ENCODE measurements around the gene SLK. TPM values are rescaled to one million over a fixed set of nuclear protein-coding genes. Genes with fewer than 3 reads are reported as not detected.
A peak's percentile ranks its signal among the peaks of the same experiment; 100 is the strongest.

The SLK gene
- polyA plus RNA-seq, 1 of the 3 experiments (the other 2 are of a cell fraction) = 4.0 TPM

DNA sequence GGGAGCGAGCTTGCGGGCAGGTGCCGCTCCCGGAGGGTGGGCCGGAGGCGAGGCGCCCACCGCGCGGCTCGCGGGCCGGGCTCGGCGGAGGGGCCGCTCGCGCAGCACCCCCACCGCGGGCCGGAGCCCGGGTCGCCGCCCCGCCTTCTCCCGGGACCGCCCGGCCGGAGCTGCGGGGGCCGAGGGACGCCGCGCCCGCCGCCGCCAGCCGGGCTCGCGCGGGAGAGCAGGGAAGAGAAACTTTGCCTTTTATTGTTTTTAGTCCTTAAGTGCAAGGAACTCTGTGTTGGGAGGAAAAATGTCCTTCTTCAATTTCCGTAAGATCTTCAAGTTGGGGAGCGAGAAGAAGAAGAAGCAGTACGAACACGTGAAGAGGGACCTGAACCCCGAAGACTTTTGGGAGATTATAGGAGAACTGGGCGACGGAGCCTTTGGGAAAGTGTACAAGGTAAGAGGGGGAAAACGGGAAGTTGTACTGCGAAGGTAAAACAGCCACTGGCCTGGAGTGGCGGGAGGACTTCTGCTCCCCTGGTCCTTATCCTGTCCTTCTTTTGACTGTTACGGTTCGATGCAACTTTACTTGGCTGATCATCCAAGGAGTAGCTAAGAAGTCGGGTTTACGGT, 620 bp downstream of the SLK start:
- TF ChIP-seq, protein P1, sequence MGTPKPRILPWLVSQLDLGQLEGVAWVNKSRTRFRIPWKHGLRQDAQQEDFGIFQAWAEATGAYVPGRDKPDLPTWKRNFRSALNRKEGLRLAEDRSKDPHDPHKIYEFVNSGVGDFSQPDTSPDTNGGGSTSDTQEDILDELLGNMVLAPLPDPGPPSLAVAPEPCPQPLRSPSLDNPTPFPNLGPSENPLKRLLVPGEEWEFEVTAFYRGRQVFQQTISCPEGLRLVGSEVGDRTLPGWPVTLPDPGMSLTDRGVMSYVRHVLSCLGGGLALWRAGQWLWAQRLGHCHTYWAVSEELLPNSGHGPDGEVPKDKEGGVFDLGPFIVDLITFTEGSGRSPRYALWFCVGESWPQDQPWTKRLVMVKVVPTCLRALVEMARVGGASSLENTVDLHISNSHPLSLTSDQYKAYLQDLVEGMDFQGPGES (IDR thresholded peaks at IDR 0.05; ENCODE audit: low read depth, low read length) = no peak
- peak; percentile 39; the same call in 1 of the 2 replicates for TF ChIP-seq MXI1 (IDR thresholded peaks at IDR 0.05; ENCODE audit: low read depth, low read length)
- DNase-seq = peak; percentile 88
- WGBS (ENCODE audit: low lambda C conversion rate) = 2% methylated on average over 19 of the region's 55 CpGs

DNA sequence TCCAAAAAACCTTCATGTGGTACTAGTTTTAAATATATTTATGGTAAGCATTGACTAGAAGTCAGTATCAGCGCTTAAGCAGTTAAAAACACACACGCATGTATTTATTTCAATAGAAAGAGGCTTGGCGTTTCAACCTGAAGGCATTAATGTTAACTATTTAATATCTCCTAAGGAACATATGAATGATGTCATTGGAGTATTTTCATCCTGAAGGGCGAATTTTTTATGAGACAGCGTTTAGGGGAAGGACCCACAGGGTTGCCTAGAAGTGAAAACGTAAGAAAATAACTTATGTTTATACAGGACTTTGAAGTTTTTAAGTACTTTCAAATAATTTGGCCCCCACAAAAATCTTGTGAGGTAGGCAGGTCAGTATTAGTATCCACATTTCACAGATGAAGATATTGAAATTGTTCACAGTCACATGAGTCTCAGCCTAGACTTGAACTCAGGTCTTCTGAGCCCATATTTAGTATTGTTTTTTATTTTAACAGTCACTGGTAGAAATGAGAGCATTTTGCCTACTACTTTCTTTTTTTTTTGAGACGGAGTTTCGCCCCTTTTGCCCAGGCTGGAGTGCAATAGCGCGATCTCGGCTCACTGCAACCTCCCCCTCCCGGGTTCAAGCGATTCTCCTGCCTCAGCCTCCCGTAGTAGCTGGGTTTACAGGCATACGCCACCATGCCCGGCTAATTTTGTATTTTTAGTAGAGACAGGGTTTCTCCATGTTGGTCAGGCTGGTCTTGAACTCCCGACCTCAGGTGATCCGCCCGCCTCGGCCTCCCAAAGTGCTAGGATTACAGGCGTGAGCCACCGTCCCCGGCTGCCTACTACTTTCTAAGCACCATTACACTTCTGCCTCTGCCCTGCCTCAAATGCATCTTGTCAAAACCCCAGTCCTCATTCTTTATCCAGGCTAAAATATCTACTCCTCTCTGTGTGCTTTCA, 1.8 kb downstream of the SLK start:
- ChIA-PET POLR2A (no interaction called here), CTCF (interaction anchor here (1.0 to 2.2 kb wide), 5 partner anchors 52 to 256 kb away, joined by 3 to 11 read pairs (median 4); partner anchors contain the start of gene SFR1)
- H3K4me3 ChIP-seq (ENCODE audit: low read depth in 2 of 2, low read length in 1 of 2) = peak overlapping the region; percentile 79 to 95

More for the DNA sequence above, 620 bp downstream of the SLK start:
- peak overlapping the region; percentile 89 for H3K9ac ChIP-seq
- no peaks in the 10 kb centered on the region for H3K9me2 ChIP-seq
- CTCF ChIA-PET = interaction anchor here (0.7 to 2.2 kb wide), 6 partner anchors 16 to 281 kb away, joined by 3 to 11 read pairs (median 4); partner anchors contain the start of gene SFR1
- H3K27me3 ChIP-seq (ENCODE audit: insufficient read depth) = no peaks in the 10 kb centered on the region
- H4K20me1 ChIP-seq (ENCODE audit: insufficient read depth) = peaks cover 42% of the 10 kb centered on the region
- POLR2A ChIA-PET = interaction anchor here (1.2 kb wide), 1 partner anchor 154 kb away, joined by 3 read pairs; the partner anchor contains the start of gene SFR1
- H3K27ac ChIP-seq (ENCODE audit: low read depth in 2 of 2, low read length in 1 of 2) = peak overlapping the region; percentile 74 to 78
- H3K79me2 ChIP-seq (ENCODE audit: insufficient read depth) = peaks cover 51% of the 10 kb centered on the region
- peaks cover 9 to 10% of the 10 kb centered on the region in 2 experiments; a peak in 3 of 4 replicates for H3K4me1 ChIP-seq (ENCODE audit: control insufficient read depth in 1 of 2, insufficient read depth in 2 of 2, low read depth in 1 of 2, low read length in 1 of 2)
- H2AFZ ChIP-seq (ENCODE audit: low read depth) = peak overlapping the region; percentile 74; the same call in 1 of the 2 replicates
- H3F3A ChIP-seq (replicated peaks; ENCODE audit: insufficient read depth) = no peaks in the 10 kb centered on the region
- no peaks in the 10 kb centered on the region for H3K9me3 ChIP-seq
- peak overlapping the region; percentile 82 for H3K4me2 ChIP-seq
- H3K36me3 ChIP-seq (replicated peaks in 1 of 2; ENCODE audit: control insufficient read depth in 1 of 2, insufficient read depth in 2 of 2, low read length in 1 of 2) = peaks cover 0 to under 1% of the 10 kb centered on the region in 2 experiments
- H3K4me3 ChIP-seq (ENCODE audit: low read depth in 2 of 2, low read length in 1 of 2) = peak overlapping the region; percentile 79 to 95

More for the DNA sequence above, 1.8 kb downstream of the SLK start:
- Histone ChIP-seq H3K36me3 (replicated peaks in 1 of 2; ENCODE audit: control insufficient read depth in 1 of 2, insufficient read depth in 2 of 2, low read length in 1 of 2) (peaks cover 0 to 6% of the 10 kb centered on the region in 2 experiments), H3K4me1 (ENCODE audit: control insufficient read depth in 1 of 2, insufficient read depth in 2 of 2, low read depth in 1 of 2, low read length in 1 of 2) (peaks cover 9 to 10% of the 10 kb centered on the region in 2 experiments; a peak in 3 of 4 replicates), H3K9me3 (no peaks in the 10 kb centered on the region), H3K4me2 (peak overlapping the region; percentile 78), H2AFZ (ENCODE audit: low read depth) (no peak overlapping the region), H3K9me2 (no peaks in the 10 kb centered on the region), H3K27ac (ENCODE audit: low read depth in 2 of 2, low read length in 1 of 2) (peak overlapping the region in 1 of 2 experiments; percentile 74; a peak in 1 of 4 replicates), H3K27me3 (ENCODE audit: insufficient read depth) (no peaks in the 10 kb centered on the region), H3K9ac (peak overlapping the region; percentile 89; the same call in 1 of the 2 replicates), H3K79me2 (ENCODE audit: insufficient read depth) (peaks cover 63% of the 10 kb centered on the region), H3F3A (replicated peaks; ENCODE audit: insufficient read depth) (no peaks in the 10 kb centered on the region), H4K20me1 (ENCODE audit: insufficient read depth) (peaks cover 42% of the 10 kb centered on the region)
- TF ChIP-seq SIN3A (IDR thresholded peaks at IDR 0.05; ENCODE audit: borderline replicate concordance, low read depth, low read length) (no peak), EZH2phosphoT487 (IDR thresholded peaks at IDR 0.05; ENCODE audit: borderline replicate concordance, low read depth) (no peak), RCOR1 (IDR thresholded peaks at IDR 0.05; ENCODE audit: low read length) (no peak), MEF2A (IDR thresholded peaks at IDR 0.05; ENCODE audit: borderline replicate concordance, low read depth) (no peak), TAF1 (IDR thresholded peaks at IDR 0.05; ENCODE audit: borderline replicate concordance, low read depth, low read length) (no peak), SMC3 (IDR thresholded peaks at IDR 0.05; ENCODE audit: low read depth, low read length) (no peak), FOXJ3 (CRISPR knock-in tag; IDR thresholded peaks at IDR 0.05) (no peak), GABPA (IDR thresholded peaks at IDR 0.05; ENCODE audit: low read depth) (no peak), MXI1 (IDR thresholded peaks at IDR 0.05; ENCODE audit: low read depth, low read length) (no peak), ELF1 (IDR thresholded peaks at IDR 0.05) (no peak), YY1 (IDR thresholded peaks at IDR 0.05; ENCODE audit: low read depth) (no peak)
- TF ChIP-seq, protein P2, sequence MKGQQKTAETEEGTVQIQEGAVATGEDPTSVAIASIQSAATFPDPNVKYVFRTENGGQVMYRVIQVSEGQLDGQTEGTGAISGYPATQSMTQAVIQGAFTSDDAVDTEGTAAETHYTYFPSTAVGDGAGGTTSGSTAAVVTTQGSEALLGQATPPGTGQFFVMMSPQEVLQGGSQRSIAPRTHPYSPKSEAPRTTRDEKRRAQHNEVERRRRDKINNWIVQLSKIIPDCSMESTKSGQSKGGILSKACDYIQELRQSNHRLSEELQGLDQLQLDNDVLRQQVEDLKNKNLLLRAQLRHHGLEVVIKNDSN (IDR thresholded peaks at IDR 0.05; ENCODE audit: borderline replicate concordance, low read depth) = no peak
- TF ChIP-seq, protein P3, sequence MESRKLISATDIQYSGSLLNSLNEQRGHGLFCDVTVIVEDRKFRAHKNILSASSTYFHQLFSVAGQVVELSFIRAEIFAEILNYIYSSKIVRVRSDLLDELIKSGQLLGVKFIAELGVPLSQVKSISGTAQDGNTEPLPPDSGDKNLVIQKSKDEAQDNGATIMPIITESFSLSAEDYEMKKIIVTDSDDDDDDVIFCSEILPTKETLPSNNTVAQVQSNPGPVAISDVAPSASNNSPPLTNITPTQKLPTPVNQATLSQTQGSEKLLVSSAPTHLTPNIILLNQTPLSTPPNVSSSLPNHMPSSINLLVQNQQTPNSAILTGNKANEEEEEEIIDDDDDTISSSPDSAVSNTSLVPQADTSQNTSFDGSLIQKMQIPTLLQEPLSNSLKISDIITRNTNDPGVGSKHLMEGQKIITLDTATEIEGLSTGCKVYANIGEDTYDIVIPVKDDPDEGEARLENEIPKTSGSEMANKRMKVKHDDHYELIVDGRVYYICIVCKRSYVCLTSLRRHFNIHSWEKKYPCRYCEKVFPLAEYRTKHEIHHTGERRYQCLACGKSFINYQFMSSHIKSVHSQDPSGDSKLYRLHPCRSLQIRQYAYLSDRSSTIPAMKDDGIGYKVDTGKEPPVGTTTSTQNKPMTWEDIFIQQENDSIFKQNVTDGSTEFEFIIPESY (IDR thresholded peaks at IDR 0.05; ENCODE audit: borderline replicate concordance, low read depth) = no peak
- TF ChIP-seq, protein P4, sequence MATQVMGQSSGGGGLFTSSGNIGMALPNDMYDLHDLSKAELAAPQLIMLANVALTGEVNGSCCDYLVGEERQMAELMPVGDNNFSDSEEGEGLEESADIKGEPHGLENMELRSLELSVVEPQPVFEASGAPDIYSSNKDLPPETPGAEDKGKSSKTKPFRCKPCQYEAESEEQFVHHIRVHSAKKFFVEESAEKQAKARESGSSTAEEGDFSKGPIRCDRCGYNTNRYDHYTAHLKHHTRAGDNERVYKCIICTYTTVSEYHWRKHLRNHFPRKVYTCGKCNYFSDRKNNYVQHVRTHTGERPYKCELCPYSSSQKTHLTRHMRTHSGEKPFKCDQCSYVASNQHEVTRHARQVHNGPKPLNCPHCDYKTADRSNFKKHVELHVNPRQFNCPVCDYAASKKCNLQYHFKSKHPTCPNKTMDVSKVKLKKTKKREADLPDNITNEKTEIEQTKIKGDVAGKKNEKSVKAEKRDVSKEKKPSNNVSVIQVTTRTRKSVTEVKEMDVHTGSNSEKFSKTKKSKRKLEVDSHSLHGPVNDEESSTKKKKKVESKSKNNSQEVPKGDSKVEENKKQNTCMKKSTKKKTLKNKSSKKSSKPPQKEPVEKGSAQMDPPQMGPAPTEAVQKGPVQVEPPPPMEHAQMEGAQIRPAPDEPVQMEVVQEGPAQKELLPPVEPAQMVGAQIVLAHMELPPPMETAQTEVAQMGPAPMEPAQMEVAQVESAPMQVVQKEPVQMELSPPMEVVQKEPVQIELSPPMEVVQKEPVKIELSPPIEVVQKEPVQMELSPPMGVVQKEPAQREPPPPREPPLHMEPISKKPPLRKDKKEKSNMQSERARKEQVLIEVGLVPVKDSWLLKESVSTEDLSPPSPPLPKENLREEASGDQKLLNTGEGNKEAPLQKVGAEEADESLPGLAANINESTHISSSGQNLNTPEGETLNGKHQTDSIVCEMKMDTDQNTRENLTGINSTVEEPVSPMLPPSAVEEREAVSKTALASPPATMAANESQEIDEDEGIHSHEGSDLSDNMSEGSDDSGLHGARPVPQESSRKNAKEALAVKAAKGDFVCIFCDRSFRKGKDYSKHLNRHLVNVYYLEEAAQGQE (IDR thresholded peaks at IDR 0.05; ENCODE audit: low read depth, low read length) = no peak
- 69% methylated on average over 23 of the region's 23 CpGs for WGBS (ENCODE audit: low lambda C conversion rate)
- no peak for DNase-seq
